HG03439 (cell line): ENCODE results near the gene CAPS.
"Not testable (repeated sequence)": the region's sequence is repeated elsewhere in the genome, so short reads cannot be mapped to it uniquely, and the experiment has no call there.

Source experiments
- ATAC-seq: cut with Tn5 transposase; IDR thresholded peaks from one replicate; pipeline ENCODE4 v1.9.1; 2021; ENCODE audit warnings: mild to moderate bottlenecking, moderate library complexity; ENCODE audit not compliant: unreplicated experiment

Gene CAPS

DNA sequence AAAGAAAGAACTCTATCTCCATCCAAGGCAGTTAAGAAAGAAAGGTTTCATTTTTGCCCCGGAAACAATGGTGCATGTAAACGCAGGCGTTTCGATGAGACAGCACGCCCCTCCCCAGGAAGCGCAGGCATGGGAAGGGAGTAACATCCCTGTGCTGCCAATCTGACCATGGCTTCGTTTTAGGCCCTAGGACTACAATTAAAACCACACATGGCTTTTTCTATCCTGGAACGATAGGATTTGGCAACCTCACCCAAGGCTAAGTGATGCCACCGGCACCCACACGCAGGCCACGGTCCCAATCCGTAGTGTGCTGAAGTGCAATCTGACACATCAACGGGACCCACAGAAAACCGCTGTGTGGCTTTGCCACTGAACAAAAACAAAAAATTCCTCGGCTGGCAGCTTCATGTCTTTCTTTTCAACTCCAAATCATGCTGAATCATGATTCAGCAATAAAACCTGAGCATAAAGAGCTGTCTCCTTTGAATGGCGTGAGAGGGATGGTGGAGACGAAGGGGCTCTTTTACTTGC lies 39.7 kb downstream of the CAPS start:
- ATAC-seq: no peak

DNA sequence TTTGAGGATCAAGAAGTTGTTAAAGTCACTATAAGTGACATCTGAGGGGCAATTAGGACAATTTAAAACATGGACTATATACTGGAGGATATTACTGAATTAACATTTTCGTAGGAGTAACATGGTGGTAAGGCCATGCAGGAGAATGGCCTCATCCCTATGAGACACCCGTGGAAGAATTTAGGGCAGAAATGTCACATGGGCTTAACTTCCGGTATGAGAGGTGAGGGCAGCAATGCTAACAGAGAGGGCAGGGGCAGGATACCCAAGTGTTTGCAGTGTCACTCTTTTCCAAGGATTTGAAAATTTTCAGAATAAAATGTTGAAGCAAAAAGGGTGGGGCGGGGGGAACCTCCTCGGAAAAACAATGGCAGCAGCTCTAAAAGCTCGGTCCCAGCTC lies 40.2 kb downstream of the CAPS start:
- ATAC-seq: no peak

DNA sequence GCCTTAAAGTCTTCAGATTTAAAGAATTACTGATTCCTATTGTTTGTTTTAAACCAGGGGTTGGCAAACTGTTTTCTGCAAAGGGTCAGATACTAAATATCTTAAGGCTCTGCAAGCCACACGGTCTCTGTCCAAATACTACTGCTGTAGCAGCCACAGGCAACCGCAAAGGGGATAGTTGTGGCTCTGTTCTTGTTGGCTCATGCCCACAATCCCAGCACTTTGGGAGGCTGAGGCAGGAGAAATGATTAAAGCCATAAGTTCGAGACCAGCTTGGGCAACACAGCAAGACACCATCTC lies 41.5 kb downstream of the CAPS start:
- ATAC-seq: no peak

DNA sequence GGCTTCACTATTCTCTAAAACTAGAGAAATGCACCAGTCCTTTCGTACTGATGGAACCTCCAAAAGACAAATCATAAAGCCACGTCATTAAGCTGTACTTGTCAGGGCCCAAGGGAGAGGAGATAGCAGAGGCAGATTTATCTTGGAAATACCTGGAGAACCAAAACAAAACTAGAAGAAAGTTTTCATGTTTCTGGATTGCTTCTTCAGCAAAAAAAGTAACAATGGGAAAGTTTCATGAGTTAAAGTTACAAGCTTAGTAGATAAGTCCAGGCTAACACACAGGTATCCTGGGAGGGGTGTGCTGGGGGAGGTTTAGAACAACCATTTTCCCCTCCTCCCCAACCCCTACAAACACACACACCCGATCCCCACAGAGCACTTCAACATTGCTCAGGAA lies 42.3 kb downstream of the CAPS start:
- no peak for ATAC-seq

DNA sequence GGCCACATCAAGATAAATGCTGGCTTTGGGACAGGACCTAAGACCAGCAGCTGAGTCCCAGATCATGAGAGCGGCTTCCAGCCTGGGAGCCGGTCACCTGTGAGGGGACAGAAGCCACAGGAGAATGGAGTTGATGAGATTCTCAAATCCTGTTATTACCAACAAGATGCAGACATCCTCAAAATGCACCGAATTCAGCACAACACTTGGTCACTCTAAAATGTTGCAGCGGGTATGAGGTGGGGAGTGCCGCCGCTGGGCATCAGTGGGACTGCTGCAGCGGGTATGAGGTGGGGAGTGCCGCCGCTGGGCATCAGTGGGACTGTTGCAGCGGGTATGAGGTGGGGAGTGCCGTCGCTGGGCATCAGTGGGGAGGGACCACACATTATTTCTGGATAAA lies 42.7 kb downstream of the CAPS start:
- no peak for ATAC-seq

DNA sequence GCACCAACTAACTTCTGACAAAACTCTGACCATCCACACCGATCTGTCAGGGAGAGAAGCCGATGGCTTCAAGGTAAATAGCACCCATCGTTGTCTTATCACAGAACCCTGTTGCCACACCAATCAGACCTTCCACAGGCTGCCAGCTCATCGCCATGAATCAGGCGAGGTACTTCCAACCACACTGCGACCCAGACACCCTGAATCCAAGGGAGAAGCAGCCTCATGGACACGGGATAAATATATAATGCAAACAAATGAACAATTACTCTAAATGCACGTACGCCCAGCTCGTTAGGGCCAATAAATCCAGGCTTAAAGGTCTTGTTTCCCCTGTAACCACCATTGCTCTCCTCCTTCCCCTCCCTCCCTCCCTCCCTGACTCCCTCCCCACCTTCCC lies 43.1 kb downstream of the CAPS start:
- ATAC-seq: no peak

DNA sequence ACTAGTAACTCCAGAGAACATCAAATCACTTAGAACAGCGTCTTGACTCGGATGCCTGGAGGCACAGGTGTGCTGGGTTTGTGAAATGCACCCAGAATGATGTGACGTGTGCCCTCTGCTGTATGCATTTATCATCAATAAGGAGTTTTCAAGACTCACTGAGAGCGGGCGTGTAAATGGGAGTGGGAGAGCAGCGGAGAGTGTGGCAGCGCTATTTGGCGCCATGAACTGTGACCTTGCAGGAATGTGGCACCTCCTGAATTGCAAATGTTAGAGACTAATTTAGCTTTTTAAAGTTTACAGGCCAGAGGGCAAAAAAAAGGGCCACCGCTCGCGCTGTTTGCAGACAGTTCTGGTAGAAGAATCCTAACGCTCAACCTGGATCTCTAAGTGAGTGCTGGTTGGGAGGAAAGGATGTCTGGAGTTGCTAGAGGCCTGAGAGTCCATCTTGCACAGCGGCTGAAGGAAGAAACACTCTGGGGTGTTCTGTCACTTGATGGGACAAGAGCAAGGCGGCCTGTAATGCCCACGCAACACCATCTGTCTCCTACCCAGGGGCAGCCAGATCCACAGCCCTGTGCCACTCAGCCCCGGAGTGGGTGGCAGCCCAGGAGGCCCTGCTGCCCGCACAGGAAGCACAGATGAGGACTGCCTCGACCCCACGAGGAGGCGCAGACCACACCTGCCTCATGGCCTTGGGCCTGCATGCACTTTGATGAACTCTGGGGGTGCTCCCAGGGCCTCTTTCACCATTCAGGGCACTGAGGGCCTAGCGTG lies 44.2 kb downstream of the CAPS start:
- no peak for ATAC-seq

DNA sequence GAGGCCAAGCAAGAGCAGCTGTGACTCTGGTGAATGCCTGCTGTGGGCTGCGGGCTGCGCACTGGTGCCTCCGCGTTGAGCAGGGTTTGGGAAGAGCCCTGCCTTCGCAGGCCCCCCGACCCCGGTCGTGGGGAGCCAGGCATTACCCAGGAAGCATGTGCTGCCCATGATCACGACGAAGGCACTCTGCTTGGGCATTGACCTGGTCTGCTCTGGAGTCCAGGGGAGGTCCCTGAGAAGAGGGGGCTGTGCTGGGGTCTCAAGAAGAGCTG lies 44.7 kb downstream of the CAPS start:
- ATAC-seq: no peak

DNA sequence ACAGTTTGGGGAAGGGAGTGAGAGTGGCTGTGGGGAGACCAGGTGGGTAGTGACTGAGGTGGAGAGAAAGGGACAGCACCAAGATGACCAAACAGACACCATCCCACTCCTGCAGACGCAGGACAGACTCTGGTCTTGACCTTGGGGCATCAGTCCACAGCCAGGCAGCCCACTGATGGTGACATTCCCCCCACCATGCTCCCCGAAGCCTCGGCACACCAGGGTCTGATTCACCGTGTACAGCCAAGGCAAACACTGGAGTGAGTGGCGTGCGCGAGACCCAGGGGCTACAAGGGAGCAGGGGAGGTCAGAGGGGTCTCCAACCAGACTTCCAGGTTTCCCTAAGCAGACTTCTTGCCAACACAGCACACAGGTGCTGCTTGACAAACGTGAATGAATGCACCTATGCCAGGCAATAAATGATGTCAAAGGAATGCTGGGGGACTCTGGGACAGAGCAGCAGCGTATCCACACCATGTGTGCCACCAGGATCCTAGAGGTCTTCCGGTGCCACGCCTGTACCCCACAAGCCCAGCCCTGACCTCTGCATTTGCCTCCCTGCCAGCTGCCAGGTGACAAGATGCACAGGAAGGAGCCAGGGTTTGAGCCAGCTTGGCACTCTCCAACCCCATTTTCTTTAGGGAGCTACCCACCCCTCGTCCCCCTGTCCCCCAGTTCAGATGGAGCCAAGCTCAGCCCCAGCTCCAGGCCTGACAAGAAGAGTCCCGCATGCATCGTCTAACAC lies 45.4 kb downstream of the CAPS start:
- ATAC-seq: no peak

DNA sequence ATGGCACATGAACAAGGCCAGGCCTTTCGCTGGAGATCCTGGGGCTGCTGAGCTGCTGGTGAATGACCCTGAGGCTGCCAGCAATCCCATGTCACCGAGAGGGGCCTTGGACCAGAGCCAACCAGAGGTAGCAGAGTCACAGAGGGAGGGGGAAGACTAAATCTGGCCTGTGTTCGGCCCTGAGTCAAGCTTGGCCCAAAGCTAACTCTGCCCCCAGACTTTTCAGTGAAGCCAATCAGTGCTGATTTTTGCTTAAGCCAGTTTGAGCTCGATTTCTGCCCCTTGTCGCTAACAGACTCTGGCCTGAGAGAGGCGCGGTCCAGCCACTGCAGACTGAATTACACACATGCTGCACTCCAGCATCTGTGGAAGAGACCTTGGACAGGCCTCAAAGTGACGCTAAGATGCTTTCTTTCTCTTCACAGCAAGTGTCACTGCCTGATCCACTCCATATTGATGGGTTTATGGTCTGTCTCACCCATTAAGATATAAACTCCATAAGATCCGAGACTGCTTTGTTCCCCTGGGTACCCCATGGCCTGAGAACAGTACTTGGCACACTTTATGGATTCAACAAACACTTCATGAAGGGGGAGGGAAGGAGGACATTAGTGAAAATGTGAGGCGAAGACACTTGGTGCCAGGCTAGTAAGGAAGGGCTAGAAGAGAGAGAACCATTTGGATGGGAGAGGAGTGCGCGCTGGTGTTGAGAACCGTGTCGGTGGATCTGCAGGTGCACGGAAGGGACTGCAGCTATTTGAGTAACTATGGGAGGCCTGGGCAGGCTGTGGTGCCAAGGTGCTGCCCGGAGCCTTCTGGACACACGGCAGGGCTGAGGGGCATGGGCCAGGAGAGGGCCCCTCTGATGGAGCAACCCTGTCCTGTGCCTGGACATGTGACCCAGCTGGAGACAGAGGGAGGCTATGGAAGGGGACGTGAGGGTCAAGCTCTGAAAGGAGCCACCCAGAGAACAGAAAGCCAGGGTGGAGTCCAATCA lies 46.2 kb downstream of the CAPS start:
- no peak for ATAC-seq

DNA sequence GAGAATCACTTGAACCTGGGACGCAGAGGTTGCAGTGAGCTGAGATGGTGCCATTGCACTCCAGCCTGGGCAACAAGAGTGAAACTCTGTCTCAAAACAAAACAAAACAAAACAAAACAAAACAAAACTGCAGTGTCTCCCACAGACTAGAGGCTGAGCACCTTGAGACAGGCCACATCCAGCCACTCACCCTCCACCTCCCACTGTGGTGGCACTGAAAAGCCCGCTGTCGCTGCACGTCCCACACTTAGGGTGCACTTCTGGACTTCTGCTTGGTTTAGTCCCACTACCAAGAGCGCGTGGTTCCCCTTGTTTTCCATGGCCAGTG lies 47.6 kb downstream of the CAPS start:
- ATAC-seq: not testable (repeated sequence)

DNA sequence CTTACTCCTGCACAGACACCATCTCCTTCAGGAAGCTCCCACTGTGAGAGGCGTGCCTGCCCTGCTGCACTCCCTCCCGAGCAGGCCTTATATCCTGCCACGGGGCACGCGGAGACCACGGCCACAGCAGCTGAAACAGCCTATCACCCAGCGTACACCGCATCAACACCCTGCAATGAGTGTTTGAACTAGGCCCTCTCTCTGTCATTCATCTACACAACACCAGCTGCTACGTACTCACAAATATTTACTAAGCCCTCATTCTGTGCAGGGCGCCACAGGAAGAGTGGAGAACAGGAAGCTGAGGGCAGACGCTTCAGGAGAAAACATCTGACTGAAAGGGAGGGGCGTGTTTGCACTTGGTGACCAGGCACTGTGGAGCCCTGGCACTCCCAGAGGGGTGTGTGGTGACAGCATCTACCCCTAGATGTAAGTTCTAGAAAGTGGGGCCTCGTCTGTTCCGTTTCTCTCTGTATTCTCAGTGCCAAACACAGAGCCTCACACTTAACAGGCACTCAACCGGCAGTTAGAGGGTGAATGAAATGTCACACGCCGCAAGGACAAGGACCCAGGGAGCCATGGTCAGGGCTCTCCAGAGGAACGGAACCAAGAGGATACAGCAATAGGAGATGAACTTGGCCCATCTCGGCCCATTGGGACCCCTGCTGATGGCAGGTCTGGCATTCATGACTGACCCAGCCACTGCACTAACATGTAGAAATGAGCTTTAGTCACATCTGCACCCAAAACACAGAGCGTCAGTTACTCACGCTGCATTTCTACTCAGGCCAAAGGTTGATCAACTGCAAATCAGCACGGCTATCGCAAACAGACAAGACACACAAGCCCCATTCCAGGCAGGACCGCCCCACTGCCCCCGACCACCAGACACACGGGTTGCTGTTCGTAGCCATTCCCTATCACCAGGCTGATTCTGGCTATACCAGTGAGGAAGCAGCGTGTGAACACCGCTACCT lies 48.2 kb downstream of the CAPS start:
- ATAC-seq: no peak

DNA sequence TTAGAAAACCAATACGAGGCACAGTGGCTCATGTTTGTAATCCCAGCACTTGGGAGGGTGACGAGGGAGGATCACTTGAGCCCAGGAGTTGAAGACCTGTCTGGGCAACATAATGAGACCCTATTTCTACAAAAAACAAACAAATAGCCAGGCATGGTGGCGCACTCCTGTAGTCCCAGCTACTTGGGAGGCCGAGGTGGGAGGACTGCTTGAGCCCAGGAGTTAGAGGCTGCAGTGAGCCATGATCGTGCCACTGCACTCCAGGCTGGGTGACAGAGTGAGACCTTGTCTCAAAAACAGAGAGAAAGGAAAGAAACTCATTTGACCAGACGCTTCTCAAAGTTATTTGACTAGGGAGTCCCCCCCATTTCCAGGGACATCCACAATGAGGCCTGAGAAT lies 49.2 kb downstream of the CAPS start:
- ATAC-seq: not testable (repeated sequence)

DNA sequence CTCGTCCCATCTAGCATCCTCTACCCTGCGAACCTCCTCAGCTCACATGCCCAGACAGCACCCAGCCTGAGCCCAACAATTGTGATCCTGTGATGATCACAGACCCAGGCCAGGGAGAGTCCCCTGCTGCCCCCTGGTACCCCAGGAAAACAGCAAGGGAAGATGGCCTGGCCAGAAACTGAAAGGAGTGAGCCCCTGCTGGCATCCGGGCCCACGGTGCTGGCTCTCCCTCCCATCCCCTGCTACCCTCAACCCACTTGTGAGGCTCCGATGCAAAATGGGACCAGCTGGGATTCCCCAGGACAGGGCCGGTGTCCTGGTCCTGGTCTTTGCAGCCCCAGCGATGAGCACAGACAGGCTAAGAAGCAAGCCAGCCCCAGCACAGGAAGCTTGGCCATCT lies 49.8 kb downstream of the CAPS start:
- ATAC-seq: no peak

DNA sequence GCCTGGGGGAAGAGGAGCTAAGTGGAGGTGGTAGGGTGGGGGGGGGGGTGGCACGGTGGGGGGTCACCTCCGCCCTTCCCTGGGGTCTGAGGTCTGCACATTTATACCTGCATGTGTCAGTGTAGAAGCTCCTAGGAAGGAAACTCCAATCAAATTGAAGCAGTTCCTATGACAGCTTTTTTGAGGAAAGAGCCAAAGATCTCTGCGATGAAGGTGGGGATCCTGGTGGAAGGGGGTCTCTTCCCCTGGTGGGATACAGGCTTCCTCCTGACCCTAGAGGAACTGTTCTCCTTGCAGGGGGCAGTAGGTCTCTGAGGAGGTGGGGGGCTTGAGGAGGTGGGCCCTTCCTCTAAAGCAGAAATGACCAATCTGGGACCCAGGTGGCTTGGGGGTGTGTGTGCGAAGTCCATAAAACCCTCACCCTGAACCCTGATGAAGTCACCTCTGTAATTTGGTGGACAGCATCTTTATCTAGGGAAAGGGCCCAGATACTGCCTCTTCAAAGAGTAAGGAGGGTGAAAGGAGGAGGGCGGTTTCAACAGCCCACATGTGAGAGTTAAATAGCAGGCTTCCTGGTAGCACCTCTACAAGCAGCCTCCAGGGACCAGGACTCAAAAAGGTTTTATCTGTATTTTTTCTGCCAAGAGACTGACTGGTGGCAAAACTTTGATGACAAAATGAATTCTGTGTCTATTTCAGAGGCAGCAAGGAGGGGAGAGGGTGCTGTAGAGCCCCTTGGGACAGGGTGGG lies 50.9 kb downstream of the CAPS start:
- no peak for ATAC-seq
